Mesenchymal stem cell (in vitro differentiated cells and primary cell): ENCODE data around the gene GNAT2.

Experiments
- DNase-seq: peaks from one replicate; pipeline ENCODE4 v3.0.0-alpha.2; 2013
- H2AFZ ChIP-seq: one replicate; pipeline ENCODE4 v1.6.1; 2013; ENCODE audit warnings: low read depth, mild to moderate bottlenecking, control low read depth, inconsistent platforms, low read length, moderate library complexity
- H2AK5ac ChIP-seq: 2 replicates; pipeline ENCODE4 v1.6.1; 2013; ENCODE audit warnings: low read length, moderate library complexity, mild to moderate bottlenecking, inconsistent platforms; ENCODE audit not compliant: severe bottlenecking
- H2BK120ac ChIP-seq: one replicate; pipeline ENCODE4 v1.6.1; 2013; ENCODE audit warnings: low read depth, mild to moderate bottlenecking, inconsistent platforms, low read length, moderate library complexity
- H2BK12ac ChIP-seq, 2 experiments: one replicate each; pipeline ENCODE4 v1.6.1; 2013; ENCODE audit warnings: inconsistent platforms in 2 of 2, low read length in 2 of 2, mild to moderate bottlenecking in 2 of 2, moderate library complexity in 2 of 2, control low read depth in 1 of 2
- H2BK15ac ChIP-seq: one replicate; pipeline ENCODE4 v1.6.1; 2013; ENCODE audit warnings: mild to moderate bottlenecking, low read depth, inconsistent platforms; ENCODE audit not compliant: poor library complexity, severe bottlenecking
- H2BK5ac ChIP-seq: 2 replicates; pipeline ENCODE4 v1.6.1; 2013; ENCODE audit warnings: low read depth, mild to moderate bottlenecking, low read length, control low read depth, inconsistent platforms; ENCODE audit not compliant: poor library complexity, severe bottlenecking
- H3K14ac ChIP-seq, 2 experiments: one replicate each; pipeline ENCODE4 v1.6.1; 2013; ENCODE audit warnings: inconsistent platforms in 2 of 2, low read length in 2 of 2, control low read depth in 1 of 2, mild to moderate bottlenecking in 1 of 2, moderate library complexity in 1 of 2
- H3K18ac ChIP-seq, 2 experiments: one replicate each; pipeline ENCODE4 v1.6.1; 2013; ENCODE audit warnings: inconsistent platforms in 2 of 2, low read length in 2 of 2, control low read depth in 1 of 2, low read depth in 1 of 2, mild to moderate bottlenecking in 1 of 2
- H3K23ac ChIP-seq, 2 experiments: one replicate each; pipeline ENCODE4 v1.6.1; 2013; ENCODE audit warnings: inconsistent platforms in 2 of 2, low read length in 2 of 2, mild to moderate bottlenecking in 2 of 2, moderate library complexity in 2 of 2, control low read depth in 1 of 2
- H3K27ac ChIP-seq: 2 replicates; pipeline ENCODE4 v1.5.1; 2013; ENCODE audit warnings: mild to moderate bottlenecking, moderate library complexity, low read length, control low read depth, inconsistent platforms; ENCODE audit not compliant: poor library complexity, severe bottlenecking
- H3K27me3 ChIP-seq, 2 experiments: 2 replicates each; pipeline versions ENCODE4 v1.6.1 to v1.7.0; 2013; ENCODE audit warnings: low read length in 2 of 2, mild to moderate bottlenecking in 2 of 2, moderate library complexity in 2 of 2, control low read depth in 1 of 2, inconsistent platforms in 1 of 2; ENCODE audit not compliant: control insufficient read depth in 1 of 2, insufficient read depth in 1 of 2
- H3K36me3 ChIP-seq, 2 experiments: 2 replicates each; pipeline versions ENCODE4 v1.6.1 to v1.7.0; 2013; ENCODE audit warnings: low read length in 2 of 2, control low read depth in 1 of 2, inconsistent platforms in 1 of 2, low read depth in 1 of 2, mild to moderate bottlenecking in 1 of 2; ENCODE audit not compliant: insufficient read depth in 2 of 2, control insufficient read depth in 1 of 2
- H3K4ac ChIP-seq, 2 experiments: one replicate each; pipeline ENCODE4 v1.6.1; 2013; ENCODE audit warnings: inconsistent platforms in 2 of 2, low read length in 2 of 2, mild to moderate bottlenecking in 2 of 2, moderate library complexity in 2 of 2, control low read depth in 1 of 2, low read depth in 1 of 2
- H3K4me1 ChIP-seq: 2 replicates; pipeline ENCODE4 v1.6.1; 2013; ENCODE audit warnings: low read depth, low read length, control low read depth; ENCODE audit not compliant: control insufficient read depth, insufficient read depth
- H3K4me2 ChIP-seq: 2 replicates; pipeline ENCODE4 v1.6.1; 2013; ENCODE audit warnings: low read length, mild to moderate bottlenecking, inconsistent platforms; ENCODE audit not compliant: poor library complexity, severe bottlenecking
- H3K4me3 ChIP-seq, 2 experiments: 2 replicates each; pipeline versions ENCODE4 v1.5.1 to v1.7.0; 2013; ENCODE audit warnings: low read length in 2 of 2, mild to moderate bottlenecking in 2 of 2, control low read depth in 1 of 2, low read depth in 1 of 2; ENCODE audit not compliant: insufficient read depth in 1 of 2
- H3K79me1 ChIP-seq: replicated peaks from 2 replicates; pipeline ENCODE4 v1.6.1; 2013; ENCODE audit warnings: mild to moderate bottlenecking, control low read depth, low read length, inconsistent platforms; ENCODE audit not compliant: poor library complexity, severe bottlenecking
- H3K9ac ChIP-seq: 2 replicates; pipeline ENCODE4 v1.7.0; 2013; ENCODE audit warnings: mild to moderate bottlenecking, low read length, moderate library complexity
- H3K9me3 ChIP-seq: 2 replicates; pipeline ENCODE4 v1.7.0; 2013; ENCODE audit warnings: mild to moderate bottlenecking, low read length; ENCODE audit not compliant: control insufficient read depth
- H4K8ac ChIP-seq: one replicate; pipeline ENCODE4 v1.6.1; 2013; ENCODE audit warnings: inconsistent platforms, mild to moderate bottlenecking, low read length, moderate library complexity
- H4K91ac ChIP-seq: one replicate; pipeline ENCODE4 v1.6.1; 2013; ENCODE audit warnings: mild to moderate bottlenecking, low read length, inconsistent platforms
- WGBS: methylation state at CpG from one replicate; pipeline ENCODE4 v1.1.7; 2013; ENCODE audit warnings: mixed read lengths; 5-methylcytosine and 5-hydroxymethylcytosine counted together

Gene GNAT2

DNA sequence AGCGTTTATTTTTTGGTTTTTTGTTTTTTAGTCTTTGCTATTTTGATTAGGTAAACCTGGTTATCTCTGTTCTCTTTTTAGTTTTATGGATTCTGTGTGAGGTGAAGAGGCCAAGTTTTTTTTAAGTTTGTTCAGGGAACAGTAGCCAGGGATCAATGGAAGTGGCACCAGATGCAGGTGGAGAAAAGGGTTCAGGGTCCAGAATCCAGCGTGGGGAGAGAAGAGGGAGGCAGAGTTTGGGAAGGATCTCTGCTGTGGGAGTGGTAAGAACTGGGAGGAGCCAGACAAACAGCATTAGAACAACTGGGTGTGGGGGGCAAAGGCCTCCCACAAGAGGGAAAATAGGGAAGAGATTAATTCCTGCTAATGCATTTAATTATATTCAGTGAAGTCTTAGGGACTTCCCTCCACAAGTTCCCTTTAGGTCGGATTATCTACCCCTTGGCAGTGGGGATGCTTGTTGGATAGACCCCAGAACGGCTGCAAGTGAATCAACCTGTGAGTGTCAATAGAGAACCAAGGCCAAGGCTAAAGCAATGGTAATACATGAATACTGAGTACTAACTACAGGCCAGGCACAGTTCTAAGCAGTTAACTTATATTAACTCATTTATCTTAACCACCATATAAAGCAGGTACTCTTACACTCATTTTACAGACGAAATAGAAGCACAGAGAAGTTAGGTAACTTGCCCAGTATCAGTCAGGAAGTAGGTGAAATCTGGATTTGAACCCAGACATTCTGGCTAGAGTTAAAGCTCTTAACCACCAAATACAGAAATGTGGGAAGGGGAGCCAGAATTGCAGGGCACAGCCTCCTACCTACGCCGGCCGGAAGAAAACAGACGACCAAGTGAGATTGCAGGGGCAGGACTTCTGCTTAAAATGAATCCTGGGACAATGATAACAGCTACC lies 498 bp downstream of the GNAT2 start:
- peak overlapping the region; percentile 75 for H3K27ac ChIP-seq
- peak overlapping the region; percentile 94 to 96 for H3K18ac ChIP-seq
- no peak overlapping the region for H3K23ac ChIP-seq
- peak overlapping the region; percentile 92 for H2BK120ac ChIP-seq
- H2AK5ac ChIP-seq: peak overlapping the region; percentile 95
- H3K9ac ChIP-seq: peak overlapping the region; percentile 100
- H2BK12ac ChIP-seq: peak overlapping the region; percentile 12 to 75
- peak overlapping the region; percentile 84 for H4K91ac ChIP-seq
- peak overlapping the region; percentile 79 for H4K8ac ChIP-seq
- peaks cover 0 to 12% of the 10 kb centered on the region in 2 experiments for H3K36me3 ChIP-seq
- peak overlapping the region in 1 of 2 experiments; percentile 98 for H3K4me3 ChIP-seq
- no peak for DNase-seq
- peaks cover 8% of the 10 kb centered on the region for H3K79me1 ChIP-seq
- no peaks in the 10 kb centered on the region for H3K9me3 ChIP-seq
- peak overlapping the region; percentile 57 for H3K4me2 ChIP-seq
- H2BK5ac ChIP-seq: peak overlapping the region; percentile 32
- H3K14ac ChIP-seq: no peak overlapping the region
- peak overlapping the region; percentile 14 to 90 for H3K4ac ChIP-seq
- peaks cover 39% of the 10 kb centered on the region for H3K4me1 ChIP-seq
- no peaks in the 10 kb centered on the region for H3K27me3 ChIP-seq
- no peak overlapping the region for H2AFZ ChIP-seq
- 59% methylated on average over 8 of the region's 9 CpGs for WGBS
- no peak overlapping the region for H2BK15ac ChIP-seq

DNA sequence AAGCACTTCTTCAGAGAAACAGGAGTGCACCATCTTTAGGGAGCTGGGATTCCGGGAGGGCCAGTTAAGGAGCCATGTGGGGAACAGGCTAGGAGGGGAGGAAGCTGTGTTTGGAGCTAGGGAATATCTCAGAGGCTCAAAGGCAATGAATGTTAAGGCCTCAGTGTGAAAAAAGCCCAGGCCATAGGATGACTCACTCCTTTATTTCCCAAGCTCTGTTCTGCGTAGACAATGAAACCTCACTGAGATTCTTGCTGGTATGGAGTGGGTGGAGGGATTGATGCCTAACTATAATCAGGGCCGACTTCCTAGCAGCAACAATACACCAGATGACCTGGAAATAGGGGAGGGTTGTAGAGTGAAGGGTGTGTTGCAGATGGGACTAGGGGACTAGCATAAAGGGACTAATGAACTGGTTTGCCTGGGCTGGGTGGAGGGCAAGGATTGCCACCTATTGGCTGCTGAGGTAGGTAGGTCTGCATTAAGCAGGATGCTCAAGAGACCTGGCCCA lies 2.1 kb downstream of the GNAT2 start:
- peak overlapping the region; percentile 48 for H2AFZ ChIP-seq
- no peaks in the 10 kb centered on the region for H3K9me3 ChIP-seq
- peak; percentile 94 for DNase-seq
- H3K18ac ChIP-seq: peak overlapping the region; percentile 28 to 52
- peak overlapping the region; percentile 86 for H3K27ac ChIP-seq
- H2BK12ac ChIP-seq: peak overlapping the region in 1 of 2 experiments; percentile 73
- H2AK5ac ChIP-seq: peak overlapping the region; percentile 94
- H3K4me1 ChIP-seq: peaks cover 27% of the 10 kb centered on the region
- H2BK120ac ChIP-seq: peak overlapping the region; percentile 42
- H3K36me3 ChIP-seq: peaks cover 0 to 9% of the 10 kb centered on the region in 2 experiments
- no peak overlapping the region for H3K14ac ChIP-seq
- H3K4ac ChIP-seq: peak overlapping the region; percentile 53 to 86
- no peak overlapping the region for H2BK15ac ChIP-seq
- H3K4me2 ChIP-seq: no peak overlapping the region
- H3K79me1 ChIP-seq: peaks cover 8% of the 10 kb centered on the region
- 31% methylated on average over 3 of the region's 3 CpGs for WGBS
- no peaks in the 10 kb centered on the region for H3K27me3 ChIP-seq
- H2BK5ac ChIP-seq: no peak overlapping the region
- H4K8ac ChIP-seq: peak overlapping the region; percentile 87
- H4K91ac ChIP-seq: peak overlapping the region; percentile 53
- peak overlapping the region; percentile 60 for H3K9ac ChIP-seq
- no peak overlapping the region for H3K23ac ChIP-seq
- H3K4me3 ChIP-seq: no peak overlapping the region

DNA sequence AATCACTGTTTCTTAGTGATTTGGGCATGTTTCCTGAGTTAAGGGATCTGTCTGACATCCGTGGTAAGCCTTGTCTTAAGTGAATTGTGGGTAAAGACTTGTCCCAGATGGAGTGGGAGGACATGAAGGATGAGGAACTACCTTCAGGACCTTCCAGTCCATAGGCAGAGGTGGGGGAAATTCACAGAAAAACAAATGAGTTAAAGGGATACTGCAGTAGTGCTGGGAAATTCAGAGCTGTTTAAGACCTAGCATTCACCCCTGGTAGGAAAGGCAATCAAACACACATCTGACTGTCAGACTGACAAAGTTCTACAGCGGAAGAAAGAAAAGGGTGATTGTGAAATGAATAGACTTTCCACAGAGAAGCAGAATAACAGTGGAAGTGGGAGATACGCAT lies 3.0 kb downstream of the GNAT2 start:
- Histone ChIP-seq H2AK5ac (peak overlapping the region; percentile 94), H2BK12ac (peak overlapping the region; percentile 4 to 63), H3K23ac (no peak overlapping the region), H3K18ac (peak overlapping the region in 1 of 2 experiments; percentile 18), H3K27ac (no peak overlapping the region), H3K36me3 (peaks cover 0 to under 1% of the 10 kb centered on the region in 2 experiments), H3K4me1 (peaks cover 18% of the 10 kb centered on the region), H2BK120ac (no peak overlapping the region), H3K9ac (no peak overlapping the region), H2BK5ac (no peak overlapping the region), H3K4me2 (no peak overlapping the region), H4K8ac (no peak overlapping the region), H2BK15ac (no peak overlapping the region), H3K4ac (no peak overlapping the region), H3K27me3 (no peaks in the 10 kb centered on the region), H4K91ac (no peak overlapping the region), H3K9me3 (no peaks in the 10 kb centered on the region), H3K14ac (no peak overlapping the region), H3K4me3 (no peak overlapping the region), H2AFZ (no peak overlapping the region), H3K79me1 (peaks cover 10% of the 10 kb centered on the region)
- no peak for DNase-seq
- 85% methylated on average over 3 of the region's 3 CpGs for WGBS

DNA sequence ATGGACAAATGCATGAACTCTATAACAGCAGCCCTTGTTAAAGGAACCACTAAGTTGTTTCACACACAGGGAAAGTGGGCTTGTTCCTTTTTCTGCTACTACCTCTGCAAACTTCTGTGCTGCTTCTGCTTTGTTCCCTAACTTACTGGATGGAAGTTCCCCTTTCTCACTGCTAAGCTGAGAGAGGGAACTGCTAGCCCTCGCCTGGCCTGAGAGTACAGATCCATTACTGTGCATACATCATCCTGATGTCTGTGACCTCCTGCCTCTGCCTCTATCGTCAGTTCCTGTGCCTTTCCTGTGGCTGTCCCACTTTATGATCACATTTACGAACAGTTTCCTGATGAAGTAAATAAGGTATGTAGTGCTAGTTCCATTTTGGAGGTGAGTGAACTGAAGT lies 3.5 kb downstream of the GNAT2 start:
- H3K27ac ChIP-seq: no peak overlapping the region
- no peak overlapping the region for H2BK120ac ChIP-seq
- no peak overlapping the region for H3K4ac ChIP-seq
- H3K23ac ChIP-seq: no peak overlapping the region
- H2AK5ac ChIP-seq: no peak overlapping the region
- peak; percentile 70 for DNase-seq
- H4K8ac ChIP-seq: peak overlapping the region; percentile 16
- no peaks in the 10 kb centered on the region for H3K36me3 ChIP-seq
- no peak overlapping the region for H3K4me2 ChIP-seq
- H3K9ac ChIP-seq: no peak overlapping the region
- H3K4me1 ChIP-seq: peaks cover 18% of the 10 kb centered on the region
- no peak overlapping the region for H3K14ac ChIP-seq
- no peak overlapping the region for H2BK12ac ChIP-seq
- H3K18ac ChIP-seq: no peak overlapping the region
- no peak overlapping the region for H2BK15ac ChIP-seq
- peak overlapping the region; percentile 30 for H4K91ac ChIP-seq
- H3K27me3 ChIP-seq: no peaks in the 10 kb centered on the region
- no peaks in the 10 kb centered on the region for H3K9me3 ChIP-seq
- peaks cover 10% of the 10 kb centered on the region for H3K79me1 ChIP-seq
- no peak overlapping the region for H2BK5ac ChIP-seq
- H2AFZ ChIP-seq: no peak overlapping the region
- 26% methylated on average over 2 of the region's 3 CpGs for WGBS
- no peak overlapping the region for H3K4me3 ChIP-seq
